GM19455 (cell line): ENCODE results near the gene LATS2.

Source experiments
- ATAC-seq: cut with Tn5 transposase; IDR thresholded peaks from one replicate; pipeline ENCODE4 v1.9.1; 2021; ENCODE audit not compliant: unreplicated experiment

The LATS2 gene

GRCh38 chr13:21020176-21020575 lies 41.2 kb downstream of the LATS2 start:
- ATAC-seq: no peak

DNA sequence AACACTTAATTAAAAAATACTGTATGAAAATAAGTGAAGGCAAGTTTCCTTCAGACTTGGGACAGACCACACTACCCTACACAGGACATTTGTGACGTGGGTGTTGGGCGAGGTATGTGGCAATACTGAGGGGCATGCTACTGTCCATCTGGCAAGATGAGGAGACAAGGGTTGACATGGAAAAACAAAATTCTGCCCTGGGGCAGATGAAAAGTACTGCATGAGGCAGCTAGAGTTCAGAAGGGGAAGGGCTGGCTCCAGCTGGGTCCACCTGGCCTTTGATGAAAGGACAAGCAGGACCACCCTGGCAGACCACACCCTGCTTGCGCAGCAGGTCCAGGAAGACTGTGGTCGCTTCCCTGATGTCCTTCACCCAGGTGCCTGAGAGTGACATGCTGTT lies 43.2 kb downstream of the LATS2 start:
- no peak for ATAC-seq

DNA sequence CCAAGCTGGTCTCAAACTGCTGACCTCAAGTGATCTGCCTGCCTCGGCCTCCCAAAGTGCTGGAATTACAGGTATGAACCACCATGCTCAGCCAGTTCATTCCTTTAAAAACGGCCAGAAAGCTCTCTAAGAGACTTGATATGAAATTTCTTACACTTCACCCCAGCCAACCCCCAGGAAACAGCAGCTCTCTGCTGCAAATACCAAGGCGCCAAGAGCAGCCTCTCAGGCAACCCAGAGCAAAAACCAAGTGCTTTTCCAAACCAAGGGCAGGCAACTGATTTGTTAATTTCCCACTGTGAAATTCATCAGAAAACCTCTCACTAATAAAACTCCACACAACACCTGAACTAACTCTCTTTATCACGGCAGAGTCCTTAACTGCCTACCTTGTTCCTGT lies 44.9 kb downstream of the LATS2 start:
- no peak for ATAC-seq

DNA sequence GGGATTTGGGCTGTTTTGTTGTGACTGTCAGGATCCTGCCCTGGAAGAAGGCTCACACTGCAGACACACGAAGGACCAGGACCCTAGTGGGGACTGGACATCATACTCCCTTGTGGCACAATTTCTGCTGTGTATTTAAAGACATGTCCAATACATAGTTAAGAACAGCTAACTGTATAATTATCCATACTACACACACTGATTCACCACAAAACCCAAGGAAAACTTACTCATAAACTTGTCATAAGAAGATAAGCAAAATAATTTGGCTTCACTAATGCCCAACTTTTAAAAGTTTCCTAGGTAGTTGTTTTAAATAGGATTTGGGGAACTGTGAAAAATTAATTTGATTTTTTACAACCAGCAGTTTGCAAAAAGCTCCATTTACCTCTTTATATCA lies 46.1 kb downstream of the LATS2 start:
- ATAC-seq: no peak

DNA sequence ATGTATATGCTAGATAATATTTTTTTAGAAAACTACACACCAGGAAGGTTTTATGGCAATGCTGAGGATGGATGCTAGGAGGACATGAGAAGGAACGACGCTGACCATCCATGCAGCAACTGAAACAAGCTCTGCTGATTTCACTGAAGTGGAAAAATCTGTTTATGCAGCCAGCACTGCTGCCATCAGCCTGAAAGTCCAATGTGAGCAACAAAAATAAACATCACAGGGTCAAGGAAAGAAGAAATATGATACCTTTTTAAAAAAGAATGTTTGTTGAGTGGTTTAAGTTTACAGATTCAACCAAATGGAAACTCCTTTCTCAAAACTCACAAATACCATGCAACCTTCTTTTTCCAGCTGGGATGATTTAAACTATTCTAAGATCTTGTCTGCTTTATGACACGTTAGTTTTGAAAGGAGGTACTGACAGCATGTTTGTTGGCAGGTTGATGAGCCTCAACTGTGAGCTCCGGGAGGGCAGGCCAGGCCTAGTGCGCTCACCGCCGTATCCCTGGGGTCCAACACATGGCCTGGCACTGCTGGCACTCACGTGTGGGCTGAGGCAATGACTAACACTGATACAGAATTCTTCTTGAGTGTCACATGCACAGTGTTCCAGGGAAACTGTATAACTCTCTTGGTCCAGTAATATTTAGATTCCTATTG lies 46.8 kb downstream of the LATS2 start:
- no peak for ATAC-seq

DNA sequence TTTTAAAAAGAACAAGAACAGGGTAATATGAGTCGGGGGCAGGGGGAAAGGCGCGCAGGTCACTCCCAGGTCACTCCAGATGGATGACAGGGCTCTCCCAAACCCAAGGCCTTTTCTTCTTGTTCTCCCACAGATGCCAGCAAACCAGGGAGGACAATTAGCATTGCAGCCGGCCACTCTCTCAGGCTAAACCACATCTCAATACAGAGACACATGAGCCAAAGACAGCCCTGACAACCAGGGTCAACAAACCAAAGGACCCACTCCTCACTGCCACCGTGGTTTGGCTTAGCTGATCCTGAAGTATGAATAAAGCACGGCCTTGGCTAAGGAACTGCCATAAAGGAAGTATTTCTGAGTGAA lies 47.3 kb downstream of the LATS2 start:
- no peak for ATAC-seq

DNA sequence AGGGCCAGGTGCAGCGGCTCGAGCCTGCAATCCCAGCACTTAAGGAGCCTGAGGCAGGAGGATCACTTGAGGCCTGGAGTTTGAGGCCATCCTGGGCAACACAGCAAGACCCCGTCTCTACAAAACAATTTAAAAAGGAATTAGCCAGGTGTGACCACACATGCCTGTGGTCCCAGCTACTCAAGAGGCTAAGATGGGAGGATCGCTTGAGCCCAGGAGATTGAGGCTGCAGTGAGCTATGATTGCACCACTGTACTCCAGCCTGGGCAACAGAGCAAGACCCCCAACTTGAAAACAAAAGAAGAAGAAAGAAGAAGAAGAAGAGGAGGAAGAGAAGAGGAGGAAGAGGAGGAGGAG lies 47.7 kb downstream of the LATS2 start:
- ATAC-seq: no peak

GRCh38 chr13:21012841-21013681 lies 48.3 kb downstream of the LATS2 start:
- ATAC-seq: no peak

- ATAC-seq: no peak
These were observed 49.2 kb downstream of the LATS2 start for GRCh38 chr13:21012211-21012610.

GRCh38 chr13:21011378-21011777 lies 50.0 kb downstream of the LATS2 start:
- no peak for ATAC-seq

DNA sequence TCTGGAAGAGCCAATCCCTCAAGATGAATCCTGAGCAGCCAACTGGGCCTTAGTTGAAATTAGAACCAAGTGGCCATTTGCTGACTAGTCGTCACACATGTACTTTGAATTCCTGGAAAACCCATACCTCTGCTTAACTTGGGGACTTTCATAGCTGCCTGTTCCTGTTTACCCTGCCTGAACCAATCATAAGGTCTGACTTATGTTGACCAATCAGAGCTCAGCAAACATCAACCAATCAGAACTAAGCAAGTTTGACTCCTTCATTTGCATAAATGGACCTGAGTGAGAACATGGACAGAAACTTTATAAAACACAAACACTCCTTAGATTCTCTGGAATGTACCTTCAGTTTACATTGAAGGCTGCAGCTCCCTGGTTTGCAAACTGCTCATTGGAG lies 50.8 kb downstream of the LATS2 start:
- ATAC-seq: no peak

DNA sequence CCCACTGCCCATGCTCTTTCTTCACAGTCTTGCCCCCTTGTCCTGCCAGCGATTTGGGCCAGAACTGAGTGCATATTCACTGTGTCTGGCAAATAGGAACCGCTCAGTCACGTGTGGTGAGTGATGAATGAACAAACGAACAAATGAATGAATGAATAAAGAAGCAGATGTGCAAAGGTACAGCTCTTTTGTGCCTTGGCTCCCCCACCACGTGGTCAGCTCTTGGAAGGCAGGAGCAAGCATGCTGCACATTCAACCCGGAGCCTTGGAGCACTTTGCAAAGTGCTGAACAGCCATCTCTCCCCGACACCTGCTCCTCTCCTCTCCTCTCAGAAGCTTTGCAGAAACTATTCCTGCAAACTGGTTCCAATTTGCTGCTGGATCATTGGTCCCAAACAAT lies 52.4 kb downstream of the LATS2 start:
- no peak for ATAC-seq

DNA sequence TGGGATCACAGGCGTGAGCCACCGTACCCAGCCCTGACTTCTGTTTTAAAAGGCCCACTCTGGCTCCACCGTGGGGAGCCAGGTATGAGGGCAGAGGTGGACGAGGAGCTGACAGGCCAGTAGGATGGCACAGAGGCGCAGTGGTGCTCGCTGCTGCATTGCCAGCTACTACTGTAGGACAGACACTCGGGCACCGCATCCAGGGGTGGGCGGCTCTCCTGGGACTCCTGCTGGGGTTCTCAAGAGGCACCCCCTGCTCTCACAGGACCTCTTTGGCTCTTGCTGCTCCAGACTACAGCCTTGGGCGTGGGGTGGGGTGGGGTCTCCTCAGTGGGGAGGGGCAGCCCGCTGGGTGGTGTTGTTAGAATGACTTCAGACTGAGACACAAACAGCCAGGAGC lies 53.4 kb downstream of the LATS2 start:
- ATAC-seq: no peak

- ATAC-seq: no peak
These were observed 55.0 kb downstream of the LATS2 start for GRCh38 chr13:21006141-21007005.

DNA sequence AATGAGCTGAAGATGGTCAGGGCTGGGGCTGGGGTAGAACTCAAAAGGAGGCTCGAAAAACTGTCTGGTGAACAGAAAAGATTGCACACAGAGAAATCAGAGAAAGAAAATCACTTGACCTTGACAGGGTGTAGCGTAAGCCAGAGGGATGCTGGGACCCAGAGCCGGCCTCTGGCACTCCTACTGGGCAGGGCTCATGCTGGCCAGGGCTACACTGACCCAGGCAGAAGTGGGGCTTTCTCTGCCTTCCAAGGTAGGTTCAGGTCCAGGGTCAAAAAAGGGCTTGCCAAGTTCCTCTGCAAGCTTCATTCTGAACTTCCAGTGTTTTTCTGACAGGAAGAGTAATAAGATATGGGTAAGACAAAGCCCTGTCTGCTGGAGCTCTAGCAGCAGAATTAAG lies 56.2 kb downstream of the LATS2 start:
- no peak for ATAC-seq

- no peak for ATAC-seq
These were observed 59.9 kb downstream of the LATS2 start for GRCh38 chr13:21001471-21001870.

GRCh38 chr13:21000647-21001046 lies 60.7 kb downstream of the LATS2 start:
- ATAC-seq: no peak

DNA sequence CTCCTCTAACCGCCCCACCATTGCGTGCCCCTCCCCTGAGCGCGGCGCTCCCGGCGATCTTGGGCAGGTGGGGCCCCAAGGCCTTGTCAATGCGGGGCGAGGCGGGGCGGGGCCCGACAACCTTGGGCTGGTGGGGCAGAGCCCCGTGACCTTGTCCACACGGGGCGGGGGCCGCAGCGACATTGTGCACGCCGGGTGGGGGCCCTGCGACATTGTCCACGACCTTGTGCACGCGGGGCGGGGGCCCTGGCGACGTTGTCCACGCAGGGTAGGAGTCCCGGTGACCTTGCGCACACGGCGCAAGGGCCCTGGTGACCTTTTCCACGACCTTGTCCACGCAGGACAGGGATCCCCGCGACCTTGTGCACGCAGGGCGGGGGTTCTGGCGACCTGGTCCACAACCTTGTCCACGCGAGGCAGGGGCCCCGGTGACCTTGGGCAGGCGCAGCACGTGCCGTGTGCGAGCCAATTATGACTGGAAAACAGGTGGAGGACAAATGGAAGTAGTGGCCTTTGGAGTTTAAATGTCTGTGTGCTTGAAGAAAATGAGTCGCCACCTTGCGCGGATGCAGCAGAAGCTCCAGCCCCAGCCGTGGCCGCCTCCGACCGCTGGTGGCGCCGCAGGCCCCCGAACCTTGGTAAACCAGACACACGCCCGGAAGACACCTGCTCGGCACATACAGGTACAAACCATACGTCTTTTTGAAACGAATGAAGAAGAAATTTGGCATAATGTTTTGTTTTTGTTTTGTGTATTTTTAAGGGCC lies 62.6 kb downstream of the LATS2 start:
- ATAC-seq: no peak

DNA sequence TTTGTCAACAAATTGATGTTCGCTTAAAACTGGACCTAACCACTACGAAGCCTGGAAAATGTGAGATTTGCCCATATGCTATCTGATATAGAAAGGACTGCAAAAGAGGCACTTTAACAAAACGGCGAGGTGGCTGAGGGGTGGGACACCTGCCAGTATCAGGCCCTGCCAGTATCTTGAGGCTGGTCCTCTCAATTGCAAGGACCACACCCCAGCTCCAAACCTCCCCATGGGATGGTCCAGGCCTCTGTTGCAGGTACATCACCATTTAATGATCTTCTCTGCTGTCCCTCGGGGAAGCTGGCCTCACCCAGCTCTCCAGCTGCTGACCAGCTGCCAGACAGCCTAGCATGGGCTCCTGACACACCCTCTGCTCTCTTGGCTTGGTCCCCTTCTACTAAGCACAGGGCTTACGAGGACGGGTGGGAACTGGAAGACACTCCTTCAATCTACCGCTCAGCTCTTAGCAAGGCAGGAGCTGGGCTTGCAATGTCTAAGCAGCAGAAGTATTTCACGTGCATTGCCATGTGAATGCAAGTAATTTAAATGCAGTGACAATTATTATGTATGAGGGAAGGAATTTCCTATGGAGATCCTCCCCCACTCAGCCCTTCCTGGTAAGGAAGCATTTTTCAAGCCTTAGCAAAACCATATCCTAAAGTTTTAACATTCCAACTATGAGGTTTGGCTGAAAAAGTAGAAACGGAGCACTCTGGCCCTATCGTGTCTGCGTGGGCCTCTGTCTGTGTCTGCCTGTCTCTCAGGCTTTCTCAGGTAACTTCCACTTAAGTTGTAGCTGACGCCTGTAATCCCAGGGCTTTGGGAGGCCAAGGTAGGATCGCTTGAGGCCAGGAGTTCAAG lies 63.9 kb downstream of the LATS2 start:
- ATAC-seq: no peak

DNA sequence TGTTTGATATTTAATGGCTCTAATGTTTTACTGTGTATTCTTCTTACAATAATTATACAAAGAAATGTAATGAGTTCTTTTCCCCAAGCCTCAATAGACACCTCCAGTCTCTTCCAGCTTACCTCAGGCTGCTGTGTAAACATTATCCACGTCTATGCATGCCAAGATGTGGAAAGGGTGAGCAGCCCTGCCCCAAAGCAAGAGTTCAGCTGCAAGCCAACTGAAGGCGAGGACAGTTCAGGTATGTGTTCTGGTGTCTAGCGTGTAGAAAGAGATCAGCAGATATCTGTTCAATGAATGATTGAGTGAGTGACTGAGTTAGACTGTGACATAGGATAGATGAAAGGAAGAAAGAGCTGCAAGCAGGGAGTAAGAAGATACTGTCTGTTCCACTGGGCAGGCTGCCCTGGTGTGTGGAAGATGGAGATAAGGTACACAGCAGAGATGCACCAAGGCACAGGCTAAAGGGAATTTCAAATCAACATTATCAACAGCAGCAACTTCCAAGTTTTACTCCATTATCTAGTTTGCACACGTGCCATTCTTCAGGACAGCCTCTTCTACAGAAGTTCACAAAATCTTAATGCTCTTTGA lies 66.0 kb downstream of the LATS2 start:
- ATAC-seq: no peak
